ENCODE data around the gene MEF2A. TPM values are rescaled to one million over a fixed set of nuclear protein-coding genes. Genes with fewer than 3 reads are reported as not detected.

MEF2A gene
- total RNA-seq, 1 experiment from 2014 or later, result 19.6 TPM

- Mint-ChIP-seq H3K27me3 (ENCODE audit: insufficient read depth, unreplicated experiment) (no peaks in the 10 kb centered on the region), H3K9me3 (ENCODE audit: unreplicated experiment) (no peaks in the 10 kb centered on the region), H3K27ac (ENCODE audit: unreplicated experiment) (no peak overlapping the region), H3K4me3 (ENCODE audit: unreplicated experiment) (no peak overlapping the region), H3K4me1 (ENCODE audit: low read depth, unreplicated experiment) (no peaks in the 10 kb centered on the region), H3K36me3 (ENCODE audit: insufficient read depth, unreplicated experiment) (peaks cover 10% of the 10 kb centered on the region)
- Histone ChIP-seq H3K27me3 (replicated peaks; ENCODE audit: control insufficient read depth, insufficient read depth, low read length) (no peaks in the 10 kb centered on the region), H3K36me3 (ENCODE audit: control insufficient read depth, insufficient read depth, low read length) (no peaks in the 10 kb centered on the region), H3K4me3 (ENCODE audit: low read depth, low read length) (no peak overlapping the region), H3K9me3 (no peaks in the 10 kb centered on the region), H3K4me1 (no peaks in the 10 kb centered on the region)
- ChIA-PET POLR2A (no interaction called here), CTCF (no interaction called here)
- BruUV-seq (replicated peaks), result no TSS peak
- DNase-seq, result no peak
- intact Hi-C loops (cut with micrococcal nuclease; ENCODE audit: unreplicated experiment), result no loop called here
- no peak for TF ChIP-seq CTCF (IDR thresholded peaks at IDR 0.05; ENCODE audit: insufficient read depth in 1 of 2, low read depth in 1 of 2, low read length in 1 of 2, severe bottlenecking in 1 of 2, unreplicated experiment in 1 of 2)
These were observed 111.9 kb downstream of the MEF2A start for GRCh38 chr15:99677540-99678134.

GRCh38 chr15:99680276-99680675 is 114.5 kb downstream of the MEF2A start:
- peaks cover 13% of the 10 kb centered on the region for H3K9me3 Mint-ChIP-seq (ENCODE audit: unreplicated experiment)
- H3K36me3 ChIP-seq (ENCODE audit: control insufficient read depth, insufficient read depth, low read length), result no peaks in the 10 kb centered on the region
- CTCF ChIA-PET, result no interaction called here
- no peaks in the 10 kb centered on the region for H3K27me3 Mint-ChIP-seq (ENCODE audit: insufficient read depth, unreplicated experiment)
- no peak for TF ChIP-seq CTCF (IDR thresholded peaks at IDR 0.05; ENCODE audit: insufficient read depth in 1 of 2, low read depth in 1 of 2, low read length in 1 of 2, severe bottlenecking in 1 of 2, unreplicated experiment in 1 of 2)
- H3K9me3 ChIP-seq, result no peaks in the 10 kb centered on the region
- no peaks in the 10 kb centered on the region for H3K4me1 ChIP-seq
- peaks cover 6% of the 10 kb centered on the region for H3K36me3 Mint-ChIP-seq (ENCODE audit: insufficient read depth, unreplicated experiment)
- H3K4me3 ChIP-seq (ENCODE audit: low read depth, low read length), result no peak overlapping the region
- H3K27me3 ChIP-seq (replicated peaks; ENCODE audit: control insufficient read depth, insufficient read depth, low read length), result no peaks in the 10 kb centered on the region
- H3K4me1 Mint-ChIP-seq (ENCODE audit: low read depth, unreplicated experiment), result no peaks in the 10 kb centered on the region
- H3K27ac Mint-ChIP-seq (ENCODE audit: unreplicated experiment), result no peak overlapping the region
- H3K4me3 Mint-ChIP-seq (ENCODE audit: unreplicated experiment), result no peak overlapping the region
- no peak for DNase-seq
- BruUV-seq (replicated peaks), result no TSS peak
- intact Hi-C loops (cut with micrococcal nuclease; ENCODE audit: unreplicated experiment), result no loop called here
- POLR2A ChIA-PET, result no interaction called here

DNA sequence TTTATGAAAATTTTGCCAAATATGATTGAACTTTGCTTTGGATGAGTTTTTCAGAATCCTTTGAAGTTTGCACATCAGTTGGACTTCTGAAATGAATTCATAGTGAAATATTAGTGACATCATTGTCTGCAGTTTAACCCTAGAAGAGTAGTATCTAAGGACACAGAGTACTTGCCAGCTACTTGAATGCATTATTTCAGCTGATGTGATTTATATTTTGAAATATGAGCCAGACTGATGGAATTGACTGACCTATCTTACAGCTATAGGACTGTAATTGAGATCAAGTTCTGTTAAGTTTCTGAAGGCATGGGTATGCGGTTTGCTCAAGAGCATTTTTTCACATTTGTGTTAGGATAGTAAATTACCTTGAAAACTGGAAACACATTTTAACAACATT is 116.2 kb downstream of the MEF2A start:
- H3K4me3 ChIP-seq (ENCODE audit: low read depth, low read length), result no peak overlapping the region
- H3K27me3 ChIP-seq (replicated peaks; ENCODE audit: control insufficient read depth, insufficient read depth, low read length), result no peaks in the 10 kb centered on the region
- BruUV-seq (replicated peaks), result no TSS peak
- no peak for TF ChIP-seq CTCF (IDR thresholded peaks at IDR 0.05; ENCODE audit: insufficient read depth in 1 of 2, low read depth in 1 of 2, low read length in 1 of 2, severe bottlenecking in 1 of 2, unreplicated experiment in 1 of 2)
- Mint-ChIP-seq H3K27ac (ENCODE audit: unreplicated experiment) (no peak overlapping the region), H3K4me3 (ENCODE audit: unreplicated experiment) (no peak overlapping the region), H3K9me3 (ENCODE audit: unreplicated experiment) (peaks cover 25% of the 10 kb centered on the region), H3K27me3 (ENCODE audit: insufficient read depth, unreplicated experiment) (no peaks in the 10 kb centered on the region), H3K36me3 (ENCODE audit: insufficient read depth, unreplicated experiment) (no peaks in the 10 kb centered on the region), H3K4me1 (ENCODE audit: low read depth, unreplicated experiment) (no peaks in the 10 kb centered on the region)
- H3K9me3 ChIP-seq, result 0 out of 2 replicates have a peak, but pooled peaks cover 5% of the 10 kb centered on the region
- DNase-seq, result no peak
- POLR2A ChIA-PET, result no interaction called here
- H3K36me3 ChIP-seq (ENCODE audit: control insufficient read depth, insufficient read depth, low read length), result no peaks in the 10 kb centered on the region
- H3K4me1 ChIP-seq, result no peaks in the 10 kb centered on the region
- CTCF ChIA-PET, result no interaction called here
- intact Hi-C loops (cut with micrococcal nuclease; ENCODE audit: unreplicated experiment), result no loop called here

Measured in Caco-2 (cell line).